HL-60 (cell line): ENCODE results near the gene CENPP.

ENCODE experiments used
- DNase-seq, 2 experiments: peaks; one replicate each; pipeline ENCODE4 v3.0.0-alpha.2; 2010 to 2020; ENCODE audit warnings: low read depth in 1 of 2, low spot score in 1 of 2
- H3K27ac ChIP-seq: fragments of 250-450 bp; sonication (Bioruptor Pico); replicated peaks from 2 replicates; pipeline ENCODE4 v1.5.1; 2020; ENCODE audit warnings: mild to moderate bottlenecking, moderate library complexity
- H3K27me3 ChIP-seq: fragments of 250-450 bp; sonication (Bioruptor Pico); 2 replicates; pipeline ENCODE4 v1.5.1; 2021; ENCODE audit warnings: mild to moderate bottlenecking, moderate library complexity; ENCODE audit not compliant: insufficient read depth, poor library complexity, severe bottlenecking
- H3K4me3 ChIP-seq: replicated peaks from 2 replicates; pipeline ENCODE4 v1.5.1; 2011; ENCODE audit warnings: mild to moderate bottlenecking, control low read depth, low read length; ENCODE audit not compliant: insufficient read depth
- CTCF ChIP-seq: IDR thresholded peaks from one replicate; pipeline ENCODE4 v1.5.1; 2011; ENCODE audit warnings: low read length, control low read depth, inconsistent platforms; ENCODE audit not compliant: insufficient read depth
- GABPA ChIP-seq: IDR thresholded peaks from 2 replicates; pipeline ENCODE4 v1.6.1; 2012; ENCODE audit warnings: low read depth
- POLR2AphosphoS5 ChIP-seq: IDR thresholded peaks from 2 replicates; pipeline ENCODE4 v1.6.1; 2012; ENCODE audit warnings: low read depth
- REST ChIP-seq: IDR thresholded peaks from 2 replicates; pipeline ENCODE4 v1.6.1; 2012; ENCODE audit warnings: low read depth; ENCODE audit not compliant: insufficient replicate concordance
- SPI1 ChIP-seq: IDR thresholded peaks from 2 replicates; pipeline ENCODE4 v1.6.1; 2012; ENCODE audit warnings: low read depth, mild to moderate bottlenecking, borderline replicate concordance

The CENPP gene

GRCh38 chr9:92378865-92379560 is 53.3 kb downstream of the CENPP start:
- DNase-seq: no peak
- Histone ChIP-seq H3K27ac (no peak overlapping the region), H3K4me3 (no peak overlapping the region), H3K27me3 (no peaks in the 10 kb centered on the region)
- TF ChIP-seq CTCF: no peak
- no peak for TF ChIP-seq POLR2AphosphoS5
- no peak for TF ChIP-seq GABPA
- no peak for TF ChIP-seq REST
- TF ChIP-seq SPI1: no peak

- H3K27ac ChIP-seq: no peak overlapping the region
- TF ChIP-seq REST (no peak), POLR2AphosphoS5 (no peak), CTCF (no peak)
Measured at GRCh38 chr9:92380603-92381002, 54.9 kb downstream of the CENPP start.

GRCh38 chr9:92381775-92382174 is 56.0 kb downstream of the CENPP start:
- no peak overlapping the region for H3K27ac ChIP-seq
- no peaks in the 10 kb centered on the region for H3K27me3 ChIP-seq
- TF ChIP-seq SPI1 (no peak), REST (no peak), CTCF (no peak), GABPA (no peak), POLR2AphosphoS5 (no peak)
- H3K4me3 ChIP-seq: no peak overlapping the region
- no peak for DNase-seq

More at GRCh38 chr9:92380603-92381002, 54.9 kb downstream of the CENPP start:
- DNase-seq: no peak
- Histone ChIP-seq H3K27me3 (no peaks in the 10 kb centered on the region), H3K4me3 (no peak overlapping the region)
